Measurements from ENCODE around the gene PNPLA7. TPM values are rescaled to one million over a fixed set of nuclear protein-coding genes. Genes with fewer than 3 reads are reported as not detected.
"Not testable (repeated sequence)": the region's sequence is repeated elsewhere in the genome, so short reads cannot be mapped to it uniquely, and the experiment has no call there.

PNPLA7 gene
- total and polyA plus RNA-seq, 2 of the 8 experiments (the other 6 are each of a cell fraction or from before 2014, with no cell fraction given), result 0.35 to 0.47 TPM

DNA sequence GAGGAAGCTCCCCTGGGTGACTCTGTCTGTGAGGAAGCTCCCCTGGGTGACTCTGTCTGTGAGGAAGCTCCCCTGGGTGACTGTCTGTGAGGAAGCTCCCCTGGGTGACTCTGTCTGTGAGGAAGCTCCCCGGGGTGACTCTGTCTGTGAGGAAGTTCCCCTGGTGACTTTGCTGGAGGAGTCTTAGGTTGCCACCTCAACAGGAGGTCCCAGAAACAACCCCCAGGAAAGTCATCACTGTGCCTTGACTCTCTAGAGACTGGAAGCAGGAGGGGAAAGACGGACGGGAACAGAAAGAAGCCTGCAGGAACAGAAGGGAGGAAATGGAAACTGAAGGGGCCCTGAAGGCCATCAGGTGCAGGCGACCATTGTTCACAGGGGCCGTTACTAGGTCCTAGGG, 18.2 kb upstream of the PNPLA7 start:
- H4K20me1 ChIP-seq (replicated peaks in 1 of 2; ENCODE audit: control insufficient read depth in 1 of 2, insufficient read depth in 2 of 2, low read length in 2 of 2); H3K9ac ChIP-seq (replicated peaks in 1 of 4; ENCODE audit: extremely low read depth in 1 of 4, low read depth in 3 of 4, low read length in 3 of 4); H4K91ac ChIP-seq (replicated peaks; ENCODE audit: insufficient read length, low read length); H4K8ac ChIP-seq (ENCODE audit: extremely low read depth, insufficient read depth, low read length); H2BK12ac ChIP-seq (ENCODE audit: low read depth, low read length); H2BK5ac ChIP-seq (ENCODE audit: low read depth, low read length); H3K4me3 ChIP-seq (ENCODE audit: extremely low read depth in 1 of 4, insufficient read depth in 2 of 4, low read depth in 3 of 4, low read length in 4 of 4); H2AFZ ChIP-seq (ENCODE audit: low read length); H3K79me1 ChIP-seq (ENCODE audit: low read depth, low read length); H3K14ac ChIP-seq (ENCODE audit: insufficient read length); H2AK5ac ChIP-seq (ENCODE audit: low read depth, low read length); FAIRE-seq; H3K4me1 ChIP-seq (replicated peaks in 1 of 4; ENCODE audit: control insufficient read depth in 3 of 4, insufficient read depth in 4 of 4, low read length in 3 of 4); H4K5ac ChIP-seq (ENCODE audit: insufficient read length, low read depth, low read length); H3K27ac ChIP-seq (ENCODE audit: low read depth, low read length); H2BK120ac ChIP-seq (replicated peaks; ENCODE audit: low read depth, low read length); CTCF ChIA-PET (ENCODE audit: partially characterized antibody); DNase-seq (ENCODE audit: low read depth in 1 of 2, low spot score in 2 of 2); H3K18ac ChIP-seq (ENCODE audit: extremely low read depth, low read length); H3K4me2 ChIP-seq (ENCODE audit: insufficient read depth in 1 of 2, low read depth in 2 of 2, low read length in 2 of 2); H3K27me3 ChIP-seq (replicated peaks in 1 of 4; ENCODE audit: control insufficient read depth in 3 of 4, extremely low read depth in 1 of 4, insufficient read depth in 3 of 4, low read length in 3 of 4); H3K23ac ChIP-seq (ENCODE audit: insufficient read length); H2BK20ac ChIP-seq (ENCODE audit: low read length); H3K9me3 ChIP-seq (ENCODE audit: insufficient read depth in 2 of 2, low read depth in 1 of 2, low read length in 1 of 2); H3K56ac ChIP-seq (replicated peaks; ENCODE audit: insufficient read length, low read depth, low read length); H2BK15ac ChIP-seq (ENCODE audit: low read length); H3K4ac ChIP-seq (replicated peaks; ENCODE audit: insufficient read length, low read depth, low read length): not testable (repeated sequence)
- WGBS, 2 experiments (ENCODE audit: extremely low coverage in 1 of 2, insufficient coverage in 1 of 2, insufficient read length in 1 of 2, insufficient replicate concordance in 2 of 2, low coverage in 1 of 2, low lambda C conversion rate in 2 of 2, missing lambda C conversion rate in 1 of 2), result 86% methylated on average over 4 of the region's 5 CpGs; no CpG with 5 or more reads in 1 of the 2 experiments
- Histone ChIP-seq H3K79me2 (ENCODE audit: control insufficient read depth in 1 of 2, insufficient read depth in 2 of 2, low read length in 2 of 2) (peaks cover 0 to 11% of the 10 kb centered on the region in 2 experiments; a peak in 2 of 4 replicates), H3K23me2 (ENCODE audit: low read depth, low read length) (peaks cover 10% of the 10 kb centered on the region; the same call in 1 of the 2 replicates), H3K36me3 (ENCODE audit: control insufficient read depth in 2 of 4, insufficient read depth in 4 of 4, low read length in 3 of 4) (peaks cover 8 to 33% (median 20%) of the 10 kb centered on the region in 4 experiments; a peak in 7 of 8 replicates)
- POLR2A ChIA-PET (ENCODE audit: partially characterized antibody), result interaction anchor here (0.9 to 1.1 kb wide), 2 partner anchors 9 to 12 kb away, joined by 3 read pairs; no protein-coding TSS in a partner anchor

Measured in H1 (cell line).